Naive B cell (primary cell): ENCODE results near the gene CYP26B1. TPM values are rescaled to one million over a fixed set of nuclear protein-coding genes. Genes with fewer than 3 reads are reported as not detected.

ENCODE experiments used
- ATAC-seq, 2 donors: fragments of 150-1000 bp; cut with Tn5 transposase; 2 replicates each; pipeline ENCODE4 v1.10.0; 2021; ENCODE audit warnings: low read depth in 2 of 2, mild to moderate bottlenecking in 2 of 2, moderate library complexity in 2 of 2
- DNase-seq: peaks from one replicate; pipeline ENCODE4 v3.0.0; 2022
- H3K27ac Mint-ChIP-seq, 6 donors: one replicate each; pipeline ENCODE4 v1.8.0; 2020 to 2022; ENCODE audit warnings: mild to moderate bottlenecking in 6 of 6, mixed read lengths in 6 of 6, moderate library complexity in 5 of 6, inconsistent platforms in 2 of 6
- H3K27me3 Mint-ChIP-seq, 3 donors: one replicate each; pipeline ENCODE4 v1.8.0; 2021 to 2022; ENCODE audit warnings: mixed read lengths in 3 of 3, mild to moderate bottlenecking in 1 of 3
- H3K36me3 Mint-ChIP-seq, 2 donors: one replicate each; pipeline ENCODE4 v1.8.0; 2020 to 2022; ENCODE audit warnings: mixed read lengths in 2 of 2, inconsistent platforms in 1 of 2, mild to moderate bottlenecking in 1 of 2
- H3K4me1 Mint-ChIP-seq, 3 donors: one replicate each; pipeline ENCODE4 v1.8.0; 2020 to 2022; ENCODE audit warnings: mixed read lengths in 3 of 3, inconsistent platforms in 1 of 3, mild to moderate bottlenecking in 1 of 3, moderate library complexity in 1 of 3
- H3K4me3 Mint-ChIP-seq, 8 donors: one replicate each; pipeline ENCODE4 v1.8.0; 2020 to 2022; ENCODE audit warnings: mild to moderate bottlenecking in 8 of 8, mixed read lengths in 8 of 8, moderate library complexity in 8 of 8, inconsistent platforms in 2 of 8
- H3K9me3 Mint-ChIP-seq, 7 donors: one replicate each; pipeline ENCODE4 v1.8.0; 2020 to 2022; ENCODE audit warnings: mixed read lengths in 7 of 7, mild to moderate bottlenecking in 5 of 7, inconsistent platforms in 2 of 7, moderate library complexity in 1 of 7
- polyA plus RNA-seq, 6 donors: library from polyadenylated mRNA; unstranded; fragments of 300-500 nt; fragmentation: Illumina TruSeq; gene quantifications; one replicate each; pipeline ENCODE4 v1.2.3, GENCODE V29; 2021; ENCODE audit warnings: low read depth in 6 of 6

Gene CYP26B1
- polyA plus RNA-seq, 6 donors from 2014 or later = not detected

DNA sequence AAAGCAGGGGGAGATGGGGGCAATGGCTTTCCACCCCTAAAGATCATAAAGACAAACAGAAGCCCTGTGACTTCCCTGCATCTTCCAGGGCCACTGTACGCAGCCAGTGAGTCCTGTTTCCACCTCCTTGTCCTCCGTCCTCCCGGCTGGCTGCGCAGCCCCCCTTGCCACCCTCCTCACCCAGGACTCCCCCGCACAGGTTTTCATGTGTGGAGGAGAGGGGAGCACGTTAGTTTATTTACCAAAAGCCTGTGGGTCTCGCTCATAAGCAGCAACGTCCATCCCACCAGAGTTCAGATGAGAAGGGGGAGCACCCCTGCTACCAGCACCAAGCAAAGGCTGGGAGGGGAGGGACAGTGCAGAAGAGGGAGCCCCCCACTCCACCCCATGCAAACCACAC lies 11.7 kb downstream of the CYP26B1 start:
- H3K27ac Mint-ChIP-seq = no peak overlapping the region
- ATAC-seq = no peak
- no peak overlapping the region for H3K4me3 Mint-ChIP-seq
- peaks cover 0 to 47% (median 19%) of the 10 kb centered on the region in 3 donors for H3K27me3 Mint-ChIP-seq
- H3K4me1 Mint-ChIP-seq = peaks cover 0 to 6% (median 4%) of the 10 kb centered on the region in 3 donors
- no peaks in the 10 kb centered on the region for H3K36me3 Mint-ChIP-seq
- no peaks in the 10 kb centered on the region for H3K9me3 Mint-ChIP-seq
- no peak for DNase-seq

DNA sequence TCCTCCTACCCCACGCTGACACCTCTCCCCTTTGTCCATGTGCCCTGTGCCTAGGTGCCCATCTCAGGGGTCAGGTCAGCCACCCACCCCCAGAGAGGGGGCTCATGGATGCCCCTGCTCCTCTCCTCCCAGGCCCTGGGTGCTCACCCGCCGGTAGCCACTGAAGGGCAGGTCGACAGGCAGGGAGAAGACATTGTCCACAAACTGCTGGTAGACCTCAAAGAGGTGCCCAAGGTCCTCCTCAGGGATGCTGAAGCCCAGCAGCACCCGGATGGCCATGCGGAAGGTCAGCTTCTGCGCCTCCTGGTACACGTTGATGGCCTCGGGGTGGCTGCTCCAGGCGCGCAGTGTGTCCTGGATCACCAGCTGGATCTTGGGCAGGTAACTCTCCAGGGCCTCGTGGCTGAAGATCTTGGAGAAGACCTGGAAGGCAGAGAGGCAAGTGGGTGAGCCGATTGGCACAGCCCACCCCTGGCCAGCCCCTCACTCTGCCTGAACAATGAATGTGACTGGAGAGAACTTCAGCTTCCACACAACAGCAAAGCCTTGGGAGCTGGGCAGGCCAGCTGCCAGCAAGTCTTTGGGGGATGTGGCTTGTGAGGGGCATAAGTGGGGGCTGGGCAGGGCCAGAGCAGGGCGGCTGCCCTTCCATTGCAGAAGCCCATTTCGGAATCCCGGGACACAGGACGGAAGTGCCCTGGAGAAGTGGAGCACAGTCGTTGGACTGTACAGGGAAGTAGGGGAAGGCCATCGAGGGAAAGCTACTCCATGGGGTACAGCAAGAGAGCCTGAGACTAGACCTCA lies 12.5 kb downstream of the CYP26B1 start:
- H3K27me3 Mint-ChIP-seq = peaks cover 3 to 47% (median 19%) of the 10 kb centered on the region in 3 donors
- H3K27ac Mint-ChIP-seq = no peak overlapping the region
- H3K4me3 Mint-ChIP-seq = no peak overlapping the region
- no peaks in the 10 kb centered on the region for H3K36me3 Mint-ChIP-seq
- no peaks in the 10 kb centered on the region for H3K9me3 Mint-ChIP-seq
- no peak for ATAC-seq
- DNase-seq = no peak
- H3K4me1 Mint-ChIP-seq = peaks cover 0 to 6% (median 4%) of the 10 kb centered on the region in 3 donors

DNA sequence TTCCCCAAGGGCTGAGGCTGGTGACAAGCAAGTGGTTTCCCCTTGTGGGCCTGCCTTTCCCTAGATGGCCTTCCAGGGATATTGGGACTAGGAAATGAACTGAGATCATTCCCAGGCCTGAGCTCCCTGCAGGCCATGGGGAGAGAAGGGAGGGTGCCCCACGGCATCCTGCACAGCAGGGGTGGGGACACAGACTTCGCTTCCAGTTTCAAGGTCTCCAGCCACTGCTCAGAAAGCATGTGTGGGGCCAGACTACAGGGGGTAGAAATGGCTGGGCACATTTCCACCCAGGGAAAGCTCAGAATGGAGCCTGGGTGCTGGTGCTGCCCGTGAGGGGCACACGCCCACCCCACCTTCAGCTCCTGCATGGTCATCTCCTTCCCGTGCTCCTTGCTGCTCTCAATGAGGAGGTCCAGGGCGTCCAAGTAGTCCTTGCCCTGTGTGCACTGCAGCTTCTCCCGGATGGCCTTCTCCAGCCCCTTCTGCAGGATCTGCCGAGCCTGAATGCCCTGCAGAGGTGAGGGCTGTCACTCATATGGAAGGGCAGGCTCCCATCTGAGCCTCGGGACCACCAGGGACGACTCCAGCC lies 13.2 kb downstream of the CYP26B1 start:
- Mint-ChIP-seq H3K9me3 (no peaks in the 10 kb centered on the region), H3K36me3 (no peaks in the 10 kb centered on the region), H3K27ac (no peak overlapping the region), H3K4me1 (peaks cover 0 to 6% (median 4%) of the 10 kb centered on the region in 3 donors), H3K4me3 (no peak overlapping the region), H3K27me3 (peaks cover 3 to 44% (median 19%) of the 10 kb centered on the region in 3 donors)
- DNase-seq (no peak), ATAC-seq (no peak)

DNA sequence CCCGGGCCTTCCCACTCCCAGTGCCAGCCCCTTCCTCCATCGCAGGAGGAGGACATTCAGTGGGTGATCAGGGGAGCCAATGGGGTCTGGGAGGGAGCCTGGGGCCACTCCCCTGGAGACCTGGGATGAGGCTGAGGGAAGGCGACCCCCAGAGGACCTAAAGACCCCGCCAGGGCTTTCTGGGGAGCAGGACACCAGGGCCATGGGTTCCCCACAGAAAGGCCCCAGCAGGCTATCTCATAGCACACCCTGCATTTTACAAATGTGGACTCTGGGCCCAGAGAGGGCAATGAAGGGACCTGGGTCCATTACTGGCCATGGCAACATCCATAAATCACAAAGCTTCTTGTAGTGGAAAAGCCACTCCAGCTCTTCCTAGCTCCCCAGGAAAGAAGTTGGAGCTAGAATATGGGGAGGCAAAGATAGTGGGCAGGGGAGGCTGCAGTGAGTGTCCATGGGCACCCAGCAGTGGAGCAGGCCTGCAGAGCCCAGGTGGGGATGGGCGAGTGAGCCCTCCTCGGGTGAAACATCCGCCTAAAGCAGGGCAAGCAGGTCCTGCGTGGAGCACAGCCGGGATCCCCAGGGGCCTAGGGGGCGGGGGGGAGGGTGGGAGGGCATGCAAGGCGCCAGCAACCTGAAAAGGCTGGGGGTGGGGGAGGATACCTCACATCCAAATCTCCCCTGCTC lies 13.8 kb downstream of the CYP26B1 start:
- ATAC-seq = no peak
- Mint-ChIP-seq H3K27ac (no peak overlapping the region), H3K4me1 (peaks cover 0 to 6% (median 4%) of the 10 kb centered on the region in 3 donors), H3K27me3 (peaks cover 3 to 42% (median 19%) of the 10 kb centered on the region in 3 donors), H3K36me3 (no peaks in the 10 kb centered on the region), H3K4me3 (no peak overlapping the region), H3K9me3 (no peaks in the 10 kb centered on the region)
- no peak for DNase-seq

DNA sequence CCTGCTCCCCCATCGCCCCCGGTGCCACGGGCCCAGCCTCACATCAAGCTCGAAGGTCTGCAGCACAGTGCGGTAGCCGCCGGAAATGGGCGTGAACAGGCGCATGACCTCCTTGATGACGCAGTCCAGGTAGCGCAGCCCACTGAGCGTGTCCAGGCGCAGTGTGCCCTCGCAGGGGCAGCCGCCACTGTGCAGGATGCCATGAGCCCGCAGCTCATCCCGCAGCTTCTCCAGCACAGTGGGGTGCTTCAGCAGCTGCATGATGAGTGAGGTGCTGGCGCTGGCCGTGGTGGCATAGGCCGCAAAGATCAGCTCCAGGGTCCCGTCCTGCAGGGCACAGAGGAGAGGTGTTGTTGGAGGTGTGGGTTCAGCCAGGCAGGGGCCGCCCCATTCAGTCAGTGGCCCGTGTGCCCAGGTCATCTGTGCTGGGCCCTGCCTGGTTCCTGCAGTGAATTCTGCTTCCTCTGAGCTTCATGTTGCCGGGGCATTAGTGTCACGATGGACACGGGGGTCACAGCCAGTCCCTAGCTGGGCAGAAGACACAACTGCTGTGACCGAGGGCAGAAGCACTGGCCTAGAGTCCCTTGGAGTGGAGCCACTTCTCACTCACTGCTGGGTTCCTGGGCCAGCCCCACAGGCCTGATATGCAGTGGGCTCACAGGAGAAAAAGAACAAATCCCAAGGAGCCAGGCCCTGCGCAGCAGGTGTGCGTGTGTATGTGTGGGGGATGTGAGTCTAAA lies 14.5 kb downstream of the CYP26B1 start:
- H3K9me3 Mint-ChIP-seq = no peaks in the 10 kb centered on the region
- no peak overlapping the region for H3K4me3 Mint-ChIP-seq
- DNase-seq (no peak), ATAC-seq (no peak)
- peaks cover 3 to 42% (median 19%) of the 10 kb centered on the region in 3 donors for H3K27me3 Mint-ChIP-seq
- H3K27ac Mint-ChIP-seq = no peak overlapping the region
- H3K36me3 Mint-ChIP-seq = no peaks in the 10 kb centered on the region
- peaks cover 0 to 6% (median 4%) of the 10 kb centered on the region in 3 donors for H3K4me1 Mint-ChIP-seq

DNA sequence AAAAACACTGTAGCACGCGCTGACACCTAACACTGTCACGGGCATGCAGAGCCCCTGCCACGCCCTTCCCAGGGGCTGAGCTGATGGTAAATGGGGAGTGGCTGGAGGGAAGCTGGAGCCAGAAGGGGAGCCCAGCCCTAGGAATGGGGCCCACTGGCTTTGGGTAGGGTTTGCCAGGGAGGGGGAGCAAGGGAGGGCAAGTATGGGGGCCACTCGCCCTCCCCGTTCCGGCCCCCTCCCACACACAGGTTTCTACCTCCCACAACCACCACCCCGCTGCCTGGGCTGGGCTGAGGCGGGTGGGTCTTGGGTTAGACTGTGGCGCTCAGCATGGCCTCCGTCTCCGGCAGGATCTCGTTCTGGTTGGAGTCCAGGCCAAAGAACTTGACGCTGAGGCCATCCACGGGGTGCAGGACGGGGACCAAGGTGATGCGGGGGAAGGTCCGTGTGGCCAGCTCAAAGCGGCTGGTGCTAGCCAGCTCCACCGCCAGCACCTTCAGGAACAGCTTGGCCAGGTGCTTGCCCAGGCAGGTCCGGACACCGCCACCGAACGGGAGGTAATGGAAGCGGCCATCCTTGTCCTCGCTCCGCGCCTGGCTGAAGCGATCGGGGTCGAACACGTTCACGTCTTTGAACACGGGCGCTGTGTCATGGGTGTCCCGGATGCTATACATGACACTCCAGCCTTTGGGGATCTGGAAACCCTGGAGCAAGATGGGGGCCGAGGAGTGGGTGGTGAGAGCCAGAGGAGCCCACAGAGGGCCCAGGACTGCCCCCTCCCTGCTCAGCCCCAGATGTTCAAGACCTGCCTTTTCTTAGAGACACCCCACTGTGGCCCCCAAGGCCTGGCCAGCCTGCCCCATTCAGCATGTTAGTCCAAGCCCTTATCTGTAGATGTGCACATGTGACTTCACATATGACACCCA lies 15.5 kb downstream of the CYP26B1 start:
- H3K4me3 Mint-ChIP-seq = no peak overlapping the region
- H3K27ac Mint-ChIP-seq = no peak overlapping the region
- H3K4me1 Mint-ChIP-seq = peaks cover 0 to under 1% (median 0%) of the 10 kb centered on the region in 3 donors
- H3K9me3 Mint-ChIP-seq = no peaks in the 10 kb centered on the region
- H3K36me3 Mint-ChIP-seq = no peaks in the 10 kb centered on the region
- H3K27me3 Mint-ChIP-seq = peaks cover 3 to 35% (median 12%) of the 10 kb centered on the region in 3 donors
- no peak for ATAC-seq
- DNase-seq = no peak

DNA sequence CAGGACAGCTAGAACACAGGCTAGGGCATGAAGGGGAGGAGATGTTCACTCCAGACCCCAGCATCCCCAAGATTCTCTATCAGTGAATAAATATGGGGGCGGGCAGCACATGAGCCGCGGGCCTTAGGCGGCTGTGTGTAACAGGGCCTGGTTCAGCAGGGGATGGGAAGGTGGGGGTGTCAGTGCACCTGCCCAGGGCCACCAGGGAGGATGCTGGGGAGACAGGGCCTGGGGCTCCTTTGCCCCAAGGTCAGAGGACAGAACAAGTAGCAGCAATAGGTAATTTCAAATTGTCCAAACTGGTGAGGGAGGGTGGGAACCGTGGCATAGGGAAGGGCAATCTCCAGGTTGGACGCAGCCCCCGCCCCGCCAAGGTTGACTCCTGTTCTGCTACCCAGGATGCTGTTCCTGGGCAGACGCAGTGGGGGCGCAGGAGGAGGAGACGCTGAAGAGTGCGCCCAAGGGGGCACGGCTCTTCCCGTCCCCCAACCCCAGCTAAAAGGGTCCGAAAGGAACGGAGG lies 16.2 kb downstream of the CYP26B1 start:
- no peaks in the 10 kb centered on the region for H3K36me3 Mint-ChIP-seq
- no peak for DNase-seq
- peaks cover 3 to 31% (median 10%) of the 10 kb centered on the region in 3 donors for H3K27me3 Mint-ChIP-seq
- H3K9me3 Mint-ChIP-seq = peaks cover 0 to 1% (median 0%) of the 10 kb centered on the region in 7 donors
- no peak for ATAC-seq
- H3K4me1 Mint-ChIP-seq = peaks cover 0 to 1% (median 0%) of the 10 kb centered on the region in 3 donors
- H3K27ac Mint-ChIP-seq = no peak overlapping the region
- no peak overlapping the region for H3K4me3 Mint-ChIP-seq

DNA sequence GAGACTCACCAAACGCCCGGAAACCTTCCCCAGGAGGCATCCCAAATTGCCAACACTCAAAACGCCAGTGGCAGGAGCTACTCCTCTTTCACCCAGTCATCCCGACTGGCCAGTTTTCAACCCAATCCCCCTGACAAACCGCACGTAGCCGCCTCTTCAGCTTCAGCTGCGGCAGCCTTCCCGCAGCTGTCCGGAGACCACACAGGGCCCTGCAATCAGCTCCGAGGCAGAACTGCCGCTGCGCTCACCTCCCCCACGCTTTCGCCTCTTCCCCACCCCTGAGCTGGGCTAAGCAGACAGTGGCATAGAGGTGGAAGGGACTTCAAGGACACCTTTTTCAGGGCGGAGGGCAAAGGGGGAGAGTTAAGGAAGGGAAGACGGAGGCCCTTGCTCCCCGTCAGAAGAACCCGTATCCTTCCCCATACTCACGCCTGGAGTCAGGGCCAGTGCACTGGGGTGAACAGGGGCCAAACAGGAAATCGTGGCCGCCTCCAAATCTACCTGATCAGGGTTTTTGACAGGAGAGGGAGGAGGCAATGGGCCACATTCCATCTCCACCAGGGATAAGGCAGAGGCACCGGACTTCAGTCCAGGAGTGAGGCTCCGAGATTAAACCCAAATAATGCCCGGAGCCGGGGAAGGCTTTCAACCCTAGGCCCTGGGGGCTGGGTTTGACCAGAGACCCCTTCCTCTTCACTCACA lies 16.9 kb downstream of the CYP26B1 start:
- DNase-seq (no peak), ATAC-seq (no peak)
- Mint-ChIP-seq H3K36me3 (no peaks in the 10 kb centered on the region), H3K27me3 (peaks cover 3 to 24% (median 10%) of the 10 kb centered on the region in 3 donors), H3K27ac (no peak overlapping the region), H3K9me3 (peaks cover 0 to 6% (median 0%) of the 10 kb centered on the region in 7 donors), H3K4me3 (no peak overlapping the region), H3K4me1 (peaks cover 0 to 6% (median 0%) of the 10 kb centered on the region in 3 donors)

DNA sequence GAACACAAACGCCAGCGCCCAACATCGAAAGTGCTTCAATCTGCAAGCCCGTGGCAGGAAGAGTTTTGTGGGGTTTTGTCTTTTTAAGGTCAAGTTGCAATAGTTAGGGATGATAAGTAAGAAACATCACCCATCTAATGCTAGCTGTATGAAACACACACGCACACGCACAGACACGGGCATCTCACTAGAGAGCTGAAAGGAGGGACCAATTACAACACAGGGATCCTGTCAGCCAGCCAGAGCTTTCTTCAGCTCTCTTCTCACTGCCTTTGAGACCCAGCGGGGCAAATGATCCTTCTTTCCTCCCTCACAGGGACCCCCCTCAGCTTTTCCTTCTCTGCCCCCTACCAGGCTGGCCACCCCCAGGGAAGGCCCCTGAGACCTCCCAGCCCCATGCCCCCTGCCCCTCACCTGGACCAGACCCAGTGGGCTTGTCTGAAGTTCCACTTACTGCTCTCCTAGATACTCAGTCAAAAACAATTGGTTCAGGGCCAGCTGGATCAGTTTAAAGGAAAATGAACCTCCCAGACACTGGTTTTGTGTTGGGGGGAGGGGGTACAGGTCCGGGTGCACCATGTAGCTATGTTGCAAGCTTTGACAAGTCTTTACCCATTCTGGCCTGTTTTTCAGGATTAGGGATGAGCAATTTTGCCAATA lies 17.9 kb downstream of the CYP26B1 start:
- Mint-ChIP-seq H3K36me3 (no peaks in the 10 kb centered on the region), H3K9me3 (peaks cover 0 to 6% (median 0%) of the 10 kb centered on the region in 7 donors), H3K4me3 (no peak overlapping the region), H3K27me3 (peaks cover 3 to 19% (median 10%) of the 10 kb centered on the region in 3 donors), H3K4me1 (peaks cover 0 to 6% (median 0%) of the 10 kb centered on the region in 3 donors), H3K27ac (no peak overlapping the region)
- ATAC-seq = no peak
- DNase-seq = no peak

DNA sequence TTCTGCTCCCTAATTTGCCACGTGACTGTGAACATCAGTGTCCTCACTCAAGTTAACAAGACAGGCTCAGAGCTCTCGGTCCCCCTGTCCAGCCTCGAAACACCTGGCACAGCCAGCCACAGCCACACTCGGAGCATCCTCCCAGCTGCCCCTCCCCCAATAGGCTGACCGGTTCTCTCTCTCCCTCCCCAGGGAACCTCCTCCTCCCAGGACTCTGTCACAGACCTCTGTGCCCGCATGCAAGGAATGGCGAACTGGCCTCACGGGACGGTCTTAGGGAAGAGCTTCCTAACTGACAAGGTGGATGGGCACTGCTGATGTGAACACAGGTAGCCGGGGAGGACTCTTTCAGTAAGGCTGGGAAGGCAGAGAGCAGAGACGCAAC lies 18.8 kb downstream of the CYP26B1 start:
- no peaks in the 10 kb centered on the region for H3K36me3 Mint-ChIP-seq
- peaks cover 3 to 25% (median 10%) of the 10 kb centered on the region in 3 donors for H3K27me3 Mint-ChIP-seq
- H3K27ac Mint-ChIP-seq = peak overlapping the region in 1 of 6 donors; percentile 32
- H3K4me1 Mint-ChIP-seq = peaks cover 0 to 6% (median 0%) of the 10 kb centered on the region in 3 donors
- peaks cover 0 to 8% (median 3%) of the 10 kb centered on the region in 7 donors for H3K9me3 Mint-ChIP-seq
- no peak for DNase-seq
- ATAC-seq = no peak
- H3K4me3 Mint-ChIP-seq = no peak overlapping the region

DNA sequence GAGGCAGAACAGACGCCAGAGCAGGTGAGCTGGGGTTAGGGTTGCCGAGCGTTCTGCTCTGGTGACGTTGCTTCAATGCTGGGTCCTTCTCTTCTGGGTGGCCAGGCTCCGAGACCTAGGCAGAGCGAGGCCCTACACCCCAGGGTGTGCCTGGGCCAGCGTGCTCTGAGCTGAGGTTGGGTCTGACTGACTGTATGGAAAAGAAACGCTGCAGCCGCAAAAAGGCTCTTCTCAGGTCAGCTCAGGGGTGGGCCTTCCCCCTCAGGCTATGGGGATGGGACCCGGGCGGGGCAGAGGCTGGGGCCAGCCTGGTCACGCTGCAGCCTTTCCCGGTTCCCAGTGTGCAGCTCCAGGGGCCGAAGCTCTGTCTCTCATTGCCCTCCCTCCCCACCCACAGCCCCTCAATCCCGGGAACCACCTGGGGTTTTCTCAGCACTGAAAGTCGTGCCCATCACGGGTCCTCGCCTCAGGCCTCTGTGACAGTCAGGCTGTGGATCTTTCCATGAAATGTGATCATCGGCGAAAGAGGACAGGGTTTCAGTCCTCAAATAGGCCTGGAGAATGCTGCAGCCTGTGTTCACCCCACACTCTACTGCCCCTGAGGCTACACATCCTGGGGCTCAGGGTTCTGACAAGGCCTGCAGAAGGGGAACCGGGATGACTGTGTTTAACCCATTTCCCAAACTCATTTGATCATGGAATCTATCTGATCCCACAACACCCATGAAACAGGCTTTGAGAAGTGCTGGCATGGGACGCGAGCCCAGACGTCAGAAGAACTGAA lies 19.4 kb downstream of the CYP26B1 start:
- ATAC-seq (no peak), DNase-seq (no peak)
- H3K4me1 Mint-ChIP-seq = peaks cover 0 to 6% (median 0%) of the 10 kb centered on the region in 3 donors
- no peak overlapping the region for H3K4me3 Mint-ChIP-seq
- H3K36me3 Mint-ChIP-seq = no peaks in the 10 kb centered on the region
- peaks cover 3 to 25% (median 10%) of the 10 kb centered on the region in 3 donors for H3K27me3 Mint-ChIP-seq
- no peak overlapping the region for H3K27ac Mint-ChIP-seq
- H3K9me3 Mint-ChIP-seq = peaks cover 0 to 8% (median 3%) of the 10 kb centered on the region in 7 donors
